ENCODE results near the gene CENPC. TPM values are rescaled to one million over a fixed set of nuclear protein-coding genes. Genes with fewer than 3 reads are reported as not detected.
"Not testable (repeated sequence)": the region's sequence is repeated elsewhere in the genome, so short reads cannot be mapped to it uniquely, and the experiment has no call there.

CENPC gene
- total and polyA plus RNA-seq, 3 donors from 2014 or later: 8.5 to 53.4 (median 40.8) TPM

DNA sequence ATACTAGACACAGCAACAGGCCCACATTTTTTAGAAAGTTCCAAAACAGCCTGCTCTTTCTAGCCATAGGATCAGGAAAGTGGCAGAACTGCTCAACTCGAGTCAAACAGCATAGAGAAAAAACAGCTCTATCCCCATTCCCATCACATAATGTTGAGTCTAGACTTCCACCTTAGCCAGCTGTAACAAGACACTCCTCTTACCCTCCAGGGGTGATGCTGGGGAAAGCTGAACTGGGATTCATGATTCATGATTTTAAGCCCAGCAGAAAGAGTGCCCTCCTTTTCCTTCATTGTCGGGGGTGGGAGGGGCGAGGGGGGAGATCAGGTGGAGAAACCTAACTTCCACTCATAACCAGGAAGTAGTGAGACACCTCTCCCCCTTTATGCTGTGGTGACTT lies 86.1 kb downstream of the CENPC start:
- H3K27ac ChIP-seq: no peak overlapping the region
- no peaks in the 10 kb centered on the region for H3K9me3 ChIP-seq
- WGBS, 2 donors: 70 to 88% methylated on average over 3 of the region's 3 CpGs
- H3K4me3 ChIP-seq: no peak overlapping the region
- no peaks in the 10 kb centered on the region for H3K27me3 ChIP-seq
- TF ChIP-seq POLR2A (IDR thresholded peaks at IDR 0.05): no peak
- TF ChIP-seq, protein P1, sequence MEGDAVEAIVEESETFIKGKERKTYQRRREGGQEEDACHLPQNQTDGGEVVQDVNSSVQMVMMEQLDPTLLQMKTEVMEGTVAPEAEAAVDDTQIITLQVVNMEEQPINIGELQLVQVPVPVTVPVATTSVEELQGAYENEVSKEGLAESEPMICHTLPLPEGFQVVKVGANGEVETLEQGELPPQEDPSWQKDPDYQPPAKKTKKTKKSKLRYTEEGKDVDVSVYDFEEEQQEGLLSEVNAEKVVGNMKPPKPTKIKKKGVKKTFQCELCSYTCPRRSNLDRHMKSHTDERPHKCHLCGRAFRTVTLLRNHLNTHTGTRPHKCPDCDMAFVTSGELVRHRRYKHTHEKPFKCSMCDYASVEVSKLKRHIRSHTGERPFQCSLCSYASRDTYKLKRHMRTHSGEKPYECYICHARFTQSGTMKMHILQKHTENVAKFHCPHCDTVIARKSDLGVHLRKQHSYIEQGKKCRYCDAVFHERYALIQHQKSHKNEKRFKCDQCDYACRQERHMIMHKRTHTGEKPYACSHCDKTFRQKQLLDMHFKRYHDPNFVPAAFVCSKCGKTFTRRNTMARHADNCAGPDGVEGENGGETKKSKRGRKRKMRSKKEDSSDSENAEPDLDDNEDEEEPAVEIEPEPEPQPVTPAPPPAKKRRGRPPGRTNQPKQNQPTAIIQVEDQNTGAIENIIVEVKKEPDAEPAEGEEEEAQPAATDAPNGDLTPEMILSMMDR (IDR thresholded peaks at IDR 0.05): no peak
- no peaks in the 10 kb centered on the region for H3K36me3 ChIP-seq (ENCODE audit: low read depth, missing control alignments)
- H3K4me1 ChIP-seq: no peaks in the 10 kb centered on the region
- DNase-seq: no peak
- intact Hi-C loops (cut with DNase I; ENCODE audit: low total_unique reads): no loop called here

DNA sequence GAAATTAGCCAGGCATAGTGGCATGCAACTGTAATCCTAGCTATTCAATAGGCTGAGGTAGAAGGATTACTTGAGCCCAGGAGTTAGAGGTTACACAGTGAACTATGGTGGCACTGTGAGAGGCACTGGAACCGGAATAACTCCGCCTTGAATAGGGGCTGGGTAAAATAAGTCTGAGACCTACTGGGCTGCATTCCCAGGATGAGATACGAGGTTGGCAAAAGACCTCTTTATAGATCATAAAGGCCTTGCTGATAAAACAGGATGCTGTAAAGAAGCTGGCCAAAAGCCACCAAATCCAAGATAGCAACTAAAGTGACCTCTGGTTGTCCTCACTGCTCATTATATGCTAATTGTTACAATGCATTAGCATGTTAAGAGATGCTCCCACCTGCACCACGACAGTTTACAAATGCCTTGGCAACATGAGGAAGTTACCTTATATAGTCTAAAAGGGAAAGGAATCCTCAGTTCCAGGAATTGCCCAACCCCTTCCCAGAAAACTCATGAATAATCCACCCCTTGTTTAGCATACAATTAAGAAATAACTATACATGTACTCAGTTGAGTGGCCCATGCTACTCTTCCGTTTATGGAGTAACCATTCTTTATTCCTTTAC lies 88.6 kb downstream of the CENPC start:
- Histone ChIP-seq H3K27ac (no peak overlapping the region), H3K4me1 (no peaks in the 10 kb centered on the region), H3K36me3 (ENCODE audit: low read depth, missing control alignments) (no peaks in the 10 kb centered on the region), H3K27me3 (no peaks in the 10 kb centered on the region), H3K9me3 (no peaks in the 10 kb centered on the region), H3K4me3 (no peak overlapping the region)
- WGBS, 2 donors: 55 to 64% methylated on average over 5 of the region's 5 CpGs
- DNase-seq: peak; percentile 30
- TF ChIP-seq, protein P1 (IDR thresholded peaks at IDR 0.05): no peak
- TF ChIP-seq POLR2A (IDR thresholded peaks at IDR 0.05): no peak
- intact Hi-C loops (cut with DNase I; ENCODE audit: low total_unique reads): no loop called here

DNA sequence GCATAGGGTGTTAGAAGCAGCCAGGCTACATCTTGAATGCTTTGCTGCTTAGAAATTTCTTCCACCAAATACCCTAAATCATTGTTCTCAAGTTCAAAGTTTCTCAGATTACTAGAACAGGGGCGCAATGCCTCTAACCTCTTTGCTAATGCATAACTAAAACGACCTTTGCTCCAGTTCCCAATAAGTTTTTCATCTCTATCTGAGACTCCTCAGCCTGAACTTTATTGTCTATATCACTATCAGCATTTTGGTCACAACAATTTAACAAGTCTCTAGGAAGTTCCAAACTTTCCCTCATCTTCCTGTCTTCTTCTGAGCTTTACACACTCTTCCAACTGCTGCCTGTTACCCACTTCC lies 92.5 kb downstream of the CENPC start:
- H3K4me3 ChIP-seq; H3K27ac ChIP-seq; DNase-seq; H3K4me1 ChIP-seq; H3K27me3 ChIP-seq; intact Hi-C loops (cut with DNase I; ENCODE audit: low total_unique reads); H3K36me3 ChIP-seq (ENCODE audit: low read depth, missing control alignments); H3K9me3 ChIP-seq: not testable (repeated sequence)
- WGBS, 2 donors: 79 to 80% methylated on average over 2 of the region's 2 CpGs

DNA sequence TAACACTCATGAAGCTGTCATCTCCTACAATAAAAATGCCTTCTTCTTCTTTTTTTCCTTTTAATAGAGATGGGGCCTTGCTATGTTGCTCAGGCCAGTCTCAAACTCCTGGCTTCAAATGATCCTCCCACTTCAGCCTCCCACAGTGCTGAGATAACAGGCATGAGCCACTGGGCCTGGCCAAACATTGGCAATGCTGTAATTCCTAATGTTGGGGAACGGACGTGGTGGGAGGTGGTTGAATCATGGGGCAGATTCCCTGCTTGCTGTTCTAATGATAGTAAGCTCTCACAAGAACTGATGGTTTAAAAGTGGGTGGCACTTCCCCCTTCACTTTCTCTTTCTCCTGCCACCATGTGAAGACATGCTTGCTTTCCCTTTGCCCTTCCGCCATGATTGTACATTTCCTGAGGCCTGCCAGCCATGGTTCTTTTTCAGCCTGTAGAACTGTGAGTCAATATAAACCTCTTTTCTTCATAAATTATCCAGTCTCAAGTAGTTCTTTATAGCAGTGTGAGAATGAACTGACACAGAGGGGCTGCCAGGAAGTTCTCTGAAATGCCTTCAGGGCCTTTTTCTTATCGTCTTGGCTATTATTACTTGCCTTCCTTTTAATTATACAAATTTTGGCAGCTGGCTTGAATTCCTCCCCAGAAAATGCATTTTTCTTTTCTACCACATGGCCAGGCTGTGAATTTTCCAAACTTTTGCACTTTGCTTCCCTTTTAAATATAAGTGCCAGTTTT lies 93.0 kb downstream of the CENPC start:
- Histone ChIP-seq H3K4me3 (no peak overlapping the region), H3K36me3 (ENCODE audit: low read depth, missing control alignments) (no peaks in the 10 kb centered on the region), H3K4me1 (no peaks in the 10 kb centered on the region), H3K27me3 (no peaks in the 10 kb centered on the region), H3K9me3 (no peaks in the 10 kb centered on the region), H3K27ac (no peak overlapping the region)
- intact Hi-C loops (cut with DNase I; ENCODE audit: low total_unique reads): no loop called here
- no peak for TF ChIP-seq POLR2A (IDR thresholded peaks at IDR 0.05)
- TF ChIP-seq, protein P1 (IDR thresholded peaks at IDR 0.05): no peak
- DNase-seq: no peak
- WGBS, 2 donors: 56 to 64% methylated on average over 4 of the region's 4 CpGs

DNA sequence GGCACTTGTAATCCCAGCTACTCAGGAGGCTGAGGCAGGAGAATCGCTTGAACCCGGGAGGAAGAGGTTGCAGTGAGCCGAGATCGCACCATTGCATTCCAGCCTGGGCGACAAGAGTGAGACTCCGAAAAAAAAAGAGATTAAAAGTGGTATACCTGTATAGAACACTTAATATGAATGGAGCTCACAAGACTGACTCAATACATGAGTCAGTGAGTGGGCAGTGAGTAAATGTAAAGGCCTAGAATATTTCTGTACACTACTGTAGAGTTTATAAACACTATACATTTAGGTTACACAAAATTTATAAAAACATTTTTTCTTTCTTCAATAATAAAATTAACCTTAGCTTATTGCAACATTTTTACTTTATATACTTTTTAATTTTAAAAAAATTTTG lies 93.8 kb downstream of the CENPC start:
- no peaks in the 10 kb centered on the region for H3K4me1 ChIP-seq
- H3K36me3 ChIP-seq (ENCODE audit: low read depth, missing control alignments): no peaks in the 10 kb centered on the region
- no peak overlapping the region for H3K27ac ChIP-seq
- intact Hi-C loops (cut with DNase I; ENCODE audit: low total_unique reads): no loop called here
- DNase-seq: no peak
- 91 to 99% methylated on average over 6 of the region's 6 CpGs for WGBS, 2 donors
- H3K4me3 ChIP-seq: no peak overlapping the region
- no peak for TF ChIP-seq POLR2A (IDR thresholded peaks at IDR 0.05)
- TF ChIP-seq, protein P1 (IDR thresholded peaks at IDR 0.05): no peak
- no peaks in the 10 kb centered on the region for H3K9me3 ChIP-seq
- no peaks in the 10 kb centered on the region for H3K27me3 ChIP-seq

Measured in testis (tissue), 3 donors.